22Rv1 (cell line): Measurements from ENCODE around the gene CSTF1.

ENCODE experiments used
- ZFX ChIP-seq: fragments of 450-650 bp; IDR thresholded peaks from 2 replicates; pipeline ENCODE4 v1.6.1; 2017; ENCODE audit warnings: antibody characterized with exemption, borderline replicate concordance
- TF ChIP-seq, protein P1 (sequence below): fragments of 450-650 bp; IDR thresholded peaks from 2 replicates; pipeline ENCODE4 v1.5.1; 2017; ENCODE audit warnings: mild to moderate bottlenecking

DNA sequence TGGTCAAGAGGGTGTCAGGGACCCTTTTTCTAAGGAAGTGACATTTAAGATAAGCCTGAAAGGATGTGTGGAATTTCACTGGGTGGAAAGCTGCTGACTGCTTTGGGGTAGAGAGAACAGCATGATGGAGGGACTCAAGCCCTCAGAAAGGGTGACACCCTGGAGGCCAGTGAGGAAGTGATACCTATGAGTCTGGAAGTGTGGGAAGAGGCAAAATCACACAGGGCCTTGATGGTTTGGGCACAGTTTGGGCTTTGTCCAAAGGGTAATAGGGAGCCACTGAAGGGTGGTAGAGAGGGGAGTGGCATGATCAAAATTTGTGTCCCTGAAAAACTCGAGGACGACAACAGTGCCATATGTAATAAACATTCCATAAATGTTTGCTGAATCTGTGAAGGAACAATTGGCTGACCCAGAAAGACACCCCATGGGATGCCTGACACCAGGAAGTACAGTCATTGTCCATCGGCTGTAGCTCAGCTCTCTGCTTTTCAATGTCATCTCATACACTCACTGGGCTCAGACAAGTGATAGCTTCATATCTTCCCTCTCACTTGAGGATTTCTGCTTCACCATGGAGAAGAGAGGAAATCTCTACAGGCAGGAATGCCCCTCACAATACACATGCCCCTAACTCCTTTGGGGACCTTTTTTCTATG lies 40.9 kb downstream of the CSTF1 start:
- TF ChIP-seq, protein P1, sequence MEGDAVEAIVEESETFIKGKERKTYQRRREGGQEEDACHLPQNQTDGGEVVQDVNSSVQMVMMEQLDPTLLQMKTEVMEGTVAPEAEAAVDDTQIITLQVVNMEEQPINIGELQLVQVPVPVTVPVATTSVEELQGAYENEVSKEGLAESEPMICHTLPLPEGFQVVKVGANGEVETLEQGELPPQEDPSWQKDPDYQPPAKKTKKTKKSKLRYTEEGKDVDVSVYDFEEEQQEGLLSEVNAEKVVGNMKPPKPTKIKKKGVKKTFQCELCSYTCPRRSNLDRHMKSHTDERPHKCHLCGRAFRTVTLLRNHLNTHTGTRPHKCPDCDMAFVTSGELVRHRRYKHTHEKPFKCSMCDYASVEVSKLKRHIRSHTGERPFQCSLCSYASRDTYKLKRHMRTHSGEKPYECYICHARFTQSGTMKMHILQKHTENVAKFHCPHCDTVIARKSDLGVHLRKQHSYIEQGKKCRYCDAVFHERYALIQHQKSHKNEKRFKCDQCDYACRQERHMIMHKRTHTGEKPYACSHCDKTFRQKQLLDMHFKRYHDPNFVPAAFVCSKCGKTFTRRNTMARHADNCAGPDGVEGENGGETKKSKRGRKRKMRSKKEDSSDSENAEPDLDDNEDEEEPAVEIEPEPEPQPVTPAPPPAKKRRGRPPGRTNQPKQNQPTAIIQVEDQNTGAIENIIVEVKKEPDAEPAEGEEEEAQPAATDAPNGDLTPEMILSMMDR: no peak
- TF ChIP-seq ZFX: no peak
